ENCODE measurements around the gene WAC. TPM values are rescaled to one million over a fixed set of nuclear protein-coding genes. Genes with fewer than 3 reads are reported as not detected.
"Not testable (repeated sequence)": the region's sequence is repeated elsewhere in the genome, so short reads cannot be mapped to it uniquely, and the experiment has no call there.

Gene WAC
- polyA plus RNA-seq, 3 donors = 150 to 164 (median 158) TPM

DNA sequence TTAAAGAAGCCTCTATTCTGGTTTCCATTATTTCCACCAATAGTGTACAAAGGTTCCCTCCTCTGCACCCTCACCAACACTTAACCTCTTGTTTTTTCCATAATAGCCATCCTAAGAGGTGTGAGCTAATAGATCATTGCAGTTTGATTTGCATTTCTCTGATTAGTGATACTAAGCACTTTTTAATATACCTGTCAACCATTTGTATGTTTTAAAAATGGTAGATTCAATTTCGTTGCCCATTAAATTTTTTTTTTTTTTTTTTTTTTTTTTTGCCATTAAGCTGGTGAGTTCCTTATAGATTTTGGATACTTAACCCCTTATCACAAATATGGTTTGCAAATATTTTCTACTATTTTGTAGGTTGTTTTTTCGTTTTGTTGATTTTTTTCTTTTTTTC, 23.2 kb downstream of the WAC start:
- DNase-seq (ENCODE audit: extremely low read depth in 1 of 11, low read depth in 9 of 11, low spot score in 4 of 11) = no peak

DNA sequence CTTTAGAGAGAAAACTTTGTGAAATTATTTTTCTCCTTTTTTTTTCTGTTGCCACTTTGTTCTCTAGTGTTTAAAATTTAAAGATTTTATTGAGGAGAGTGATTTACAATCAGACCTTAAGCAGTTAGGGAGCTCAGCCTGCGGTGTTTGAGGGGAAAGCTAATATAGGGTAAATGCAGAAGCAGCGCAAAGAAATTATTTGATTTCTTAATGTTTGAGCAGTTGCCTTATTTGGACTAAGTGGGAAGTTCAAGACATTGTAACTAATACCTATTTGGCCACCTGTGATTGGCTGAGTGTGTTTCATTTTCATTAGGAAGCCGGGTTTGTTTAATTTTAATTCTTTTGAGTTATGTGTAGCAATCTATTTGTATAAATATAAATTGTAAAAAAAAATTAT, 25.3 kb downstream of the WAC start:
- no peak for DNase-seq (ENCODE audit: extremely low read depth in 1 of 11, low read depth in 9 of 11, low spot score in 4 of 11)

GRCh38 chr10:28558923-28559508, 26.1 kb downstream of the WAC start:
- no peak for DNase-seq (ENCODE audit: extremely low read depth in 1 of 11, low read depth in 9 of 11, low spot score in 4 of 11)

DNA sequence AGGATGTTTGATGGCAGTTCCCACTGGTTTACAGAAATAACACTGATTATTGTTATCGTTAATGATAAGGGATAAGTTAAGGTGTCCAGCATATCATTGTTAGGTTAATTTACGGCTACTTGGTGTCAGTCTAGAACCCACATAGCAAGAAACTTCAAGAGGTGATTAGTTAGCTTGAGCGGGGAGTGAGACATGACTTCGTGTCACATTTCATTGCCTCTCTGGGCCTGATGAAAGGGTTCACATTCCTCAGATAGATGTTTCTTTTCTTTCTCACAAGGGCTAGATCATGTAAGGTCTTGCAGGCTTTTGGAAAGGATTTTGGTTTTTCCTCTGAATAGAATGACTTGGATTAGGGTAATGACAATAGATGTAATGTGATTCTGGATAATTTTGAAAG, 26.7 kb downstream of the WAC start:
- peak in 8 of 11 donors; percentile 13 to 61 (median 29) for DNase-seq (ENCODE audit: extremely low read depth in 1 of 11, low read depth in 9 of 11, low spot score in 4 of 11)

- no peak for DNase-seq (ENCODE audit: extremely low read depth in 1 of 11, low read depth in 9 of 11, low spot score in 4 of 11)
Measured at GRCh38 chr10:28560617-28561016, 27.7 kb downstream of the WAC start.

DNA sequence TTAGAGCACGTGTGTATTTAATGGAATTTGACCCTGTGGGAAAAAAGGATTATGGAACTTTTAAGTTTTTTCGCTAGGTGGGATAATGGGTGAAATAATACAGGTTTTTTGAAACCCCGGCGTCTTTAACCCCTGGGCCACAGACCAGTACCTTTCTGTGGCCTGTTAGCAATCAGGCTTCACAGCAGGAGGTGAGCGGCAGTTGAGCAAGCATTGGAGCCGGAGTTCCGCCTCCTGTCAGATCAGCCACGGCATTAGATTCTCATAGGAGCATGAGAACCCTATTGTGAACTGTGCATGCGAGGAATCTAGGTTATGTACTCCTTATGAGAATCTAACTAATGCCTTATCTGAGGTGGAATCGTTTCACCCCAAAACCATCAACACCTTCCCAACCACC, 28.6 kb downstream of the WAC start:
- DNase-seq (ENCODE audit: extremely low read depth in 1 of 11, low read depth in 9 of 11, low spot score in 4 of 11) = no peak

GRCh38 chr10:28564905-28565304, 32.0 kb downstream of the WAC start:
- DNase-seq (ENCODE audit: extremely low read depth in 1 of 11, low read depth in 9 of 11, low spot score in 4 of 11) = no peak

GRCh38 chr10:28566458-28567015, 33.6 kb downstream of the WAC start:
- no peak for DNase-seq (ENCODE audit: extremely low read depth in 1 of 11, low read depth in 9 of 11, low spot score in 4 of 11)

- no peak for DNase-seq (ENCODE audit: extremely low read depth in 1 of 11, low read depth in 9 of 11, low spot score in 4 of 11)
Measured at GRCh38 chr10:28569506-28570159, 36.7 kb downstream of the WAC start.

- DNase-seq (ENCODE audit: extremely low read depth in 1 of 11, low read depth in 9 of 11, low spot score in 4 of 11) = no peak
Measured at GRCh38 chr10:28570598-28570997, 37.7 kb downstream of the WAC start.

- no peak for DNase-seq (ENCODE audit: extremely low read depth in 1 of 11, low read depth in 9 of 11, low spot score in 4 of 11)
Measured at GRCh38 chr10:28571265-28571664, 38.3 kb downstream of the WAC start.

DNA sequence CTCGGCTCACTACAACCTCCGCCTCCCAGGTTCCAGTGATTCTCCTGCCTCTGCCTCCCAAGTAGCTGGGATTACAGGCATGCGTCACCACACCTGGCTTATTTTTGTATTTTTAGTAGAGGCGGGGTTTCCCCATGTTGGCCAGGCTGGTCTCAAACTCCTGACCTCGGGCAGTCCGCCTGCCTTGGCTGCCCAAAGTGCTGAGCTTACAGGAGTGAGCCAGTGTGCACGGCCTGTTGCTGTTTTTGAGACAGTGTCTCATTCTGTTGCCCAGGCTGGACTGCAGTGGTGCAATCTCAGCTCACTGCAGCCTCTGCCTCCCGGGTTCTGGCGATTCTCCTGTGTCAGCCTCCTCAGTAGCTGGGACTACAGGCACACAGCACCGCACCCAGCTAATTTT, 41.3 kb downstream of the WAC start:
- DNase-seq (ENCODE audit: extremely low read depth in 1 of 11, low read depth in 9 of 11, low spot score in 4 of 11) = not testable (repeated sequence)

DNA sequence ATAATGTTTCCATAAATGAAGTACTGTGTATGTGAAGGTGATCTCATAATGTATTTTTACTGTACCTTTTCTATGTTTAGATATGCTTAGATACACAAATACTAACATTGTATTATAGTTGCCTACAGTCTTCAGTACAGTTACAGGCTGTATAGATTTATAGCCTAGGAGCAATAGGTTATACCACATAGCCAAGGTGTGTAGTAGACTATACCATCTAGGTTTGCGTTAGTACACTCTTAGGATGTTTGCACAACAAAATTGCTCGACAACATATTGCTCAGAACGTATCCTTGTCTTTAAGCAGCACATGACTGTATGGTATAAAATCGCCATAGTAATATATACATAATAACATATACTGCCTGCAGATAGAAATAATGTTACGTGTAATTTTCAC, 42.9 kb downstream of the WAC start:
- no peak for DNase-seq (ENCODE audit: extremely low read depth in 1 of 11, low read depth in 9 of 11, low spot score in 4 of 11)

- no peak for DNase-seq (ENCODE audit: extremely low read depth in 1 of 11, low read depth in 9 of 11, low spot score in 4 of 11)
Measured at GRCh38 chr10:28577506-28577905, 44.6 kb downstream of the WAC start.

DNA sequence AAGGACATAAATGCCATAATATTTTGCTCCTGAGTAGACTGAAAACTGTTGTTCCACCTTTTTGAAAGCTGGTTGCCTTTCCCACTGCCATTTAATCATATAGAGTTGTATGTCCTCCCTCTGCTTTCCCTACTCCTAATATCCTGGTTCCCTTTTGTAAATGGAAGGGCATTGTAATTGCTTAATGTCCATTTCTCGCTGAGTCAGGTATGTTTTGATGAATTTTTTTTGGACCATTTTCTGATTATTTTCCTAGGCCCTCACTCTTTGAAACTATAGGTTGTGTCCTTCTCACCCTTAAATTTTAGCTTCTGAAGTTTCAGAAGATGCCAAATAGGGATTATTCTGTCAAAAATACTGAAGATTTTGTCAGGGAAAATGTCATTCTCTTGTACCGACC, 45.5 kb downstream of the WAC start:
- DNase-seq (ENCODE audit: extremely low read depth in 1 of 11, low read depth in 9 of 11, low spot score in 4 of 11) = no peak

GRCh38 chr10:28580825-28581224, 47.9 kb downstream of the WAC start:
- DNase-seq (ENCODE audit: extremely low read depth in 1 of 11, low read depth in 9 of 11, low spot score in 4 of 11) = no peak

DNA sequence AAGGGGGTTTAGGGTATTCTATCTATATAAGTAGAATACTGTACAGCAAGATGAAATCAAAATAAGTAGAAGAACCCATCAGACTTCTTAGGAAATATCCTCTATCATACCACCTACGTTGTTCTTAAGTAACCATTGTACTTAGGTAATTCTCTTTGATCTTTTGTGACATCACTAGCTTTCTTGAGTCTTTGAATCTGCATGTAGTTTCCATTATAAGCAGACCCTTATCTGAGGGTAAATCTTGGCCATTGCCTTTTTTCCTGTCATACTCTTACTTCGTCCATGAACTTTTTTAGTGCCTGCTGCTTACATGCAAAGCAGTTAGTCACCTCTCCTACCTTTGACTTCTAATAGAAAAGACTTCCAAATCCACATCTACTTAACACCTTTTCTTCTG, 49.0 kb downstream of the WAC start:
- no peak for DNase-seq (ENCODE audit: extremely low read depth in 1 of 11, low read depth in 9 of 11, low spot score in 4 of 11)

GRCh38 chr10:28585076-28585475, 52.2 kb downstream of the WAC start:
- DNase-seq (ENCODE audit: extremely low read depth in 1 of 11, low read depth in 9 of 11, low spot score in 4 of 11) = no peak

DNA sequence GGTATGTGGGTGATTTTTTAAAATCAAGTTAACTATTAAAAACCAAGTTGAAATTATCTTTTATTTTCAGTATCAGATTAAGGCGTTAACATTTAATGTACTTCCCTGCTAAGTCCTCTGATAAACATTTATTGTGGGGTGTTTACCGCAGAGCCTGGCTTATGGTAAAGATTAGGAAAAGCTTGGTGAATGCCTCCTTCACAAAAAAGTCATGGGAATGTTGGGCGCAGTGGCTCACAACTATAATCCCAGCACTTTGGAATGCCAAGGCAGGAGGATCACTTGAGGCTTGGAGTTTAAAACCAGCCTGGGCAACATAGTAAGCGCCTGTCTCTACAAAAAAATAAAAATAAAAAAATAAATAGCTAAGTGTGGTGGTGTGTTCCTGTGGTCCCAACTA, 53.3 kb downstream of the WAC start:
- DNase-seq (ENCODE audit: extremely low read depth in 1 of 11, low read depth in 9 of 11, low spot score in 4 of 11) = no peak

GRCh38 chr10:28587270-28587969, 54.5 kb downstream of the WAC start:
- no peak for DNase-seq (ENCODE audit: extremely low read depth in 1 of 11, low read depth in 9 of 11, low spot score in 4 of 11)

Data from renal cortex interstitium (tissue), 11 donors.